GM21529 (cell line): ENCODE data around the gene CLIP3.
"Not testable (repeated sequence)": the region's sequence is repeated elsewhere in the genome, so short reads cannot be mapped to it uniquely, and the experiment has no call there.

Experiments used
- ATAC-seq: cut with Tn5 transposase; IDR thresholded peaks from one replicate; pipeline ENCODE4 v1.9.1; 2021; ENCODE audit not compliant: unreplicated experiment

The CLIP3 gene, protein sequence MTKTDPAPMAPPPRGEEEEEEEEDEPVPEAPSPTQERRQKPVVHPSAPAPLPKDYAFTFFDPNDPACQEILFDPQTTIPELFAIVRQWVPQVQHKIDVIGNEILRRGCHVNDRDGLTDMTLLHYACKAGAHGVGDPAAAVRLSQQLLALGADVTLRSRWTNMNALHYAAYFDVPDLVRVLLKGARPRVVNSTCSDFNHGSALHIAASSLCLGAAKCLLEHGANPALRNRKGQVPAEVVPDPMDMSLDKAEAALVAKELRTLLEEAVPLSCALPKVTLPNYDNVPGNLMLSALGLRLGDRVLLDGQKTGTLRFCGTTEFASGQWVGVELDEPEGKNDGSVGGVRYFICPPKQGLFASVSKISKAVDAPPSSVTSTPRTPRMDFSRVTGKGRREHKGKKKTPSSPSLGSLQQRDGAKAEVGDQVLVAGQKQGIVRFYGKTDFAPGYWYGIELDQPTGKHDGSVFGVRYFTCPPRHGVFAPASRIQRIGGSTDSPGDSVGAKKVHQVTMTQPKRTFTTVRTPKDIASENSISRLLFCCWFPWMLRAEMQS

DNA sequence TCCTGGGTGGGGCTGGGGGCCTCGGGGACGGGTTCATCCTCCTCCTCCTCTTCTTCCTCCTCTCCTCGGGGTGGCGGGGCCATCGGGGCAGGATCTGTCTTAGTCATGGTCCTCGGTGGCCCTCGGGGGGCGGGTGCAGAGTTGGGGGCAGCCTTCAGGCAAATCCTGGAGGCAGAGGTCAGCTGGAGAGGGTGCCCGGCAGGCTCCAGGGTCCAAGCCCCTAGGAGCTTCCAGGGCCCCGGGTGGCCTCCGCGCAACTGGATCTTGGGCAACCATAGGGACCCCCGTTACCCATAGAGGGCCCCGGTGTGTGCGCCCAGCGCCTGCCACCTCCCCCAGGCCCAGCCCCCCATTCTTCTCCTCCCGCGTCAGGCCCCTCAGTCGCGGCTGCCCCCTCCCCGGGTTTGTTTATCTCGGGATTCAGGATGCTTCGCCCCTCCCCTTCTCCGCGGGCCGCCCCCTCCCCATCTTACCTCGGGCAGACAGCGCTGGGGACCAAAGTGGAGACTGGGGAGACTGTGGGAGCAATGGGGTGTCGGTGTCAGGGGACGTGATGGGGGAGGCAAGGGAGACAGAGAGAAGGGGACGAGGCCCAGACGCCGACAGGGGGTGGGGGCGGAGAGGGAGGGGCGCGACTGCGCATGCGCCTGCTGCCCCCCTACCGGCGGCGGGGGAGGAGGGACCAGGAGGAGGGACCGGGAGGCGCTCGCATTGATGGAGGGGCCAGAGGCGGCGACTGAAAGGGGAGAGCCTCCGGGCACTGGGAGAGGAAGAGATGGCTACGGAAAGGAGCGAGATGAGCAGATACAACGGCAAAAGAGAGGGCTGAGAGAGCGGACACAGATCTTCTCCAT, at the start of gene CLIP3:
Gene CLIP3 (minus strand): TSS at position 623 of the 854 bp plus-strand sequence. CDS start 516 bp downstream, at position 107.
- ATAC-seq, result no peak

DNA sequence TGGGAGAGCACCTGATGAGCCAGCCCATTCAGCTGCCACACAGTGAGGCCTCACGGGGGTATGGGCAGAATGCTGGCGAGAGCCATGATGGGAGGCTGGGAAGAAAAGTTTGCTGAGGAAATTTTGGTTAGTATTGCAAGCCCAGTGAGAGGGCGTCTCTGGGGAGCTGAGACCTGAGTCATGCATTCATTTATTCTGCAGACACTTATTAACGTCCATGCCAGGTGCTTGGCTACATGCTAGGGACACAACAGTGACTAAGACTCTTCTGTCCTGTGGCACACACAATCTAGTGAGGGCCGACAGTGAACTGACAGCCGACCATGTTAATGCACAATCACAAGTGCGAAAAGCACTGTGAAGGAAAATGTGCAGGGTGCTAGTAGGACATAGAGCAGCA, 49.2 kb upstream of the CLIP3 start:
- no peak for ATAC-seq

DNA sequence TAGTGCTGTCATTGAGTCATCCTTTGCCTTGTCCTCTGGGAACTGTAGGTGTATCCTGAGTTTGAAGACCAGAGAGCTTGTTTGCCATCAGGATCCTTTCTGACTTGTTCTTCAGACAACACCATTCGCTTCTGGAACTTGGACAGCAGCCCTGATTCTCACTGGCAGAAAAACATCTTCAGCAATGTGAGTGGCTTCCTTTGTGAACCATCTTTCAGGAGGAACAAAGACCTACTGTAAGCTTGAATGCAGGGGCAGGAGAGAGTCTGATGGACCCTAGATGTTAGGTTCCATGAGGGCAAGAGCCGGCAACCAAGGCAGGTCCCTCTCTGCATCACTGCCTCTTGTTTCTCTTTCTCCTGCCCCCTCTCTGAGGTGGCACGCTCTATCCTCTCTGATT, 48.7 kb upstream of the CLIP3 start:
- ATAC-seq, result no peak

DNA sequence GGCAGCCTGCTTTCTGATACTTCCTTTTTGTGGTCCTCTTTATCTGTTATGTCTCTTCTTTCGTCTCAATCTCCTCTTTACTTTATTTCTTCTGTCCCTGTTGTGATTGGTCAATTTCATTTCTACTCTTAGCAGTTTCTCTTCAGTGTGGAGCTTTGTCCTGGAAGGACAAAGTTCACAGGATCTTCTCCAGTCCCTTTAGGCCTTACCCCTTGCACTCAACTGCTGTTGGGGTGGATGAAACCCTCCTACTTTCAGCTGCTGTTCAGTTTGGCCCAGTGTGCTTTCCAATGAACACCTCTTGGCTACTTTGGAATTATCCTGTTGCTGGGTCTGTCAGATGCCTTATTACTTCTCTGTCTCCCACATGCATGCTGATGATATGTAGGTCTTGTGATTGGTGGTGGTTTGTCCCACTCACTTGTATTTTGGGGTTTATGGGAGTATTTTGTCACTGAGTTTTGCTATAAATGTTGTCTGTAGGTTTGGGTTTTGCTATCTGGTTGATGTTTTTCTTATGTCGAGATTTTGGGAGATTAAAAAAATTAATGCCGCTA, 46.8 kb upstream of the CLIP3 start:
- ATAC-seq, result no peak

DNA sequence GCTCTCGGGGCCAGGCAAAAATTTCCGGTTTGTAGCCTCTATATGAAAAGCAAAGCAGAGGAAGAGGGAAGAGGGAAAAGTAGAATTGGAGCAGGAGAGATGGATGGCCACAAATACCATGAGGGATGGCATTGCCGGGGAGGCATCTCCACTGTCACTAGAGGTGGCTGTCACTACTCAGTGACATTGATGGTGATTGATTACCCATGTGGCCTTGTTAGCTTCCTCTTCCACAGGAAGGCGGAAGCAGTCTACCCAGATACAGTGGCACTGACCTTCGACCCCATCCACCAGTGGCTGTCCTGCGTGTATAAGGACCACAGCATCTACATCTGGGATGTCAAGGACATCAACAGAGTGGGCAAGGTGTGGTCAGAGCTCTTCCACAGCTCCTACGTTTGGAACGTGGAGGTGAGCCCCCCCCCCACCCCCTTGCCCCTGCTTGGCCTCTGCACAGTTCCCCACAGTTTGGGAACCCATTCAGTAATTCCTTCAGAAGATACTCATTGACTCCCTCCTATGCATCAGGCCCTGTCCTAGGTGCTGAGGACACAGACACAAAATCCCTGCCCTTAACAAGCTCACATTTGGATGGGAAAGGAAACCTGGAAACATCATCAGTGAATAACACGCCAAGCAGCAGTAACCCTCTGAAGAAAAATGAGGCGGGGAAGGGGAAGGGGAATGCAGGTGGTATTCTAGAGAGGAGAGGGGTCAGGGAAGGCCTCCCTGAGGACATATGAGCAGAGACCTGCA, 40.6 kb upstream of the CLIP3 start:
- ATAC-seq, result no peak

DNA sequence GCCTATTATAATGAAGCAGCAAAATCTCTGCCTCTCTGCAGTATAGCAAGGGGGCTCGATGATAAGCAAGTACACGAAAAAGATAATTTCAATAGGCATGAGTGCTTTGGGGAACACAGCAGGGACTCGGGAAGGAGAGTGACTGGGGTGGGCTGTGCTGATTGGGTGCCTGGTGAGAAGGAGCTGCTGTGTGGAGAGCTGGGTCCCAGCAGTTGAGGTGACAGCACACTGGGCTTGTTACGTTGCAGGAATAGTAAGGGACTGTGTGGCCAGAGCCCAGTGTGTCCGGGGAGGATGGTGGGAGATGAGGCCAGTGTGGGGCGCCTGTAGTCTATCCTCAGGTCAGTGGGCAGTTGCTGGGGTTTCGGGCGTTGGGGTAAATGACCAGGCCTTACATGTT, 39.4 kb upstream of the CLIP3 start:
- no peak for ATAC-seq

DNA sequence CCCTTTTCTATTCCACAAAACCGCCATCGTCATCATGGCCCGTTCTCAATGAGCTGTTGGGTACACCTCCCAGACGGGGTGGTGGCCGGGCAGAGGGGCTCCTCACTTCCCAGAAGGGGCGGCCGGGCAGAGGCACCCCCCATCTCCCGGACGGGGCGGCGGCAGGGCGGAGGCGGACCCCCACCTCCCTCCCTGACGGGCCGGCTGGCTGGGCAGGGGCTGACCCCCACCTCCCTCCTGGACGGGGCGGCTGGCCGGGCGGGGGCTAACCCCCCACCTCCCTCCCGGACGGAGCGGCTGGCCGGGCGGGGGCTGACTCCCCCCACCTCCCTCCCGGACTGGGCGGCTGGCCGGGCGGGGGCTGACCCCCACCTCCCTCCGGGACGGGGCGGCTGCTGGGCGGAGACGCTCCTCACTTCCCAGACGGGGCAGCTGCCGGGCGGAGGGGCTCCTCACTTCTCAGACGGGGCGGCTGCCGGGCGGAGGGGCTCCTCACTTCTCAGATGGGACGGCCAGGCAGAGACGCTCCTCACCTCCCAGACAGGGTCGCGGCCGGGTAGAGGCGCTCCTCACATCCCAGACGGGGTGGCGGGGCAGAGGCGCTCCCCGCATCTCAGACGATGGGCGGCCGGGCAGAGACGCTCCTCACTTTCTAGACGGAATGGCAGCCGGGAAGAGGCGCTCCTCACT, 36.3 kb upstream of the CLIP3 start:
- not testable (repeated sequence) for ATAC-seq

DNA sequence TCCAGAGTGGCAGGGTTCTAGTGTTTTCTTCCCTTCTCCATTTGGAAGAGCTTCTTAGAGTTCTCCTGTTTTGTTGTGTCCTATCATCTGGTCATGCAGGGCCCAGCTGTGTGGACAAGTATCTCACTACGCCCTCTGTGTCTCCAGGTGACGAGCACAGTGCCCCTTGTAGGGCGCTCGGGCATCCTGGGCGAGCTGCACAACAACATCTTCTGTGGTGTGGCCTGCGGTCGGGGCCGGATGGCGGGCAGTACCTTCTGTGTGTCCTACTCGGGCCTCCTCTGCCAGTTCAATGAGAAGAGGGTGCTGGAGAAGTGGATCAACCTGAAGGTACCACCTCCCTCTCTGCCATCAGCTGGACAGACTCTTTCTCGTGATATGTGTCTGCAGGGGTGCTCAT, 35.0 kb upstream of the CLIP3 start:
- no peak for ATAC-seq

DNA sequence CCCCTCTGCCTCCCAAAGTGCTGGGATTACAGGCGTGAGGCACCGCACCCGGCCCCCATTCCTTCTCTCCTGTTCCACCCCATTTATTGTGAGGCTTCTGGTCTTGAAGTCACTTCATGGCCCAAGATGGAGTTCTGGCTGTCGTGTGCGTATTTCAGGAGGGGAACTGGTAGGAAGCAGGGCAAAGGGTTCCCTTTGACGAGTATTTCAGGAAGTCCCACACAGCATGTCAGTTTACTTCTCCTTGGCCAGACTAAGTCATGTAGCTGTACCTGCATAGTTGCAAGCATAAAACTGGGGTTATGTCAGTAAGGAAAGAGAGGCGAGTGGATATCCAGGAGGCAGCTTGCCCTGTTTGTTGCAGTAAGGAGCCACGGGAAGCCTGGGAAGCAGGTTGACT, 32.2 kb upstream of the CLIP3 start:
- no peak for ATAC-seq

DNA sequence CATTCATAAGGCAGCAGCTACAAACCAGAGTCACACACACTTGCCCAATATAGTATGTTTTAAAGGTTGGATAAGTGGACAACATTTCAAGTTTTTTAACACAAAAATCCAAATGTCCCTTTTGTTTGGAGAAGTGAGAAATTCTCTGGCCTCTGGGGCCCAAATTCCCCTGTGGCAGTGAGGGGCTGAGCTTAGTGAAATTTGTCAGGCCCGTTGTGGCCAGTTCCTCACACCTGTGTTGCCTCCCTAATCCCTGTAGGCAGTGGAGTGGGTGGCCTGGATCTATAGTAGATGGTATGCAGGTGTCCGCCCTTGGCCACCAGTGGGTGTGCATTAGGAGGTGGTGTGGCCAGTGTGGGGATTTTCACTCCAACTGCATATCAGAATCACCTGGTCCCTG, 28.7 kb upstream of the CLIP3 start:
- no peak for ATAC-seq

DNA sequence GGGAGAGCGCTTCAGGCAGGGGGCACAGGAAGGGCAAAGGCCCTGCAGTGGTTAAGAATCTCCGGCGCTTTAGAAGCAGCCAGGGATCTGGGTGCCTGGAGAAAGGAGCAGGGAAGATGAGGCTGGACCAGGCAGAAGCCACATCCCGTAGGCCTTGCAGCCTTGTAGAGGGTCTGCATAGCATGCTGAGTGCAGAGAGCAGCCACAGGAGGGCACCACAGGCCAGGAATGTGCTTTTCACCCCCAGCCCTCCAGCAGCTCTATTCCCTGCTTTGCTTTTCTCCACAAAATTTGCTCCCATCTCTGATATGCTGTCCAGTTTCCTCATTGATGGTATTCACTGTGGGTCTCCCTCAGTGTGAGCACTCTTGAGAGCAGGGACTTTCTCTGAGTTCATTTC, 27.8 kb upstream of the CLIP3 start:
- no peak for ATAC-seq

DNA sequence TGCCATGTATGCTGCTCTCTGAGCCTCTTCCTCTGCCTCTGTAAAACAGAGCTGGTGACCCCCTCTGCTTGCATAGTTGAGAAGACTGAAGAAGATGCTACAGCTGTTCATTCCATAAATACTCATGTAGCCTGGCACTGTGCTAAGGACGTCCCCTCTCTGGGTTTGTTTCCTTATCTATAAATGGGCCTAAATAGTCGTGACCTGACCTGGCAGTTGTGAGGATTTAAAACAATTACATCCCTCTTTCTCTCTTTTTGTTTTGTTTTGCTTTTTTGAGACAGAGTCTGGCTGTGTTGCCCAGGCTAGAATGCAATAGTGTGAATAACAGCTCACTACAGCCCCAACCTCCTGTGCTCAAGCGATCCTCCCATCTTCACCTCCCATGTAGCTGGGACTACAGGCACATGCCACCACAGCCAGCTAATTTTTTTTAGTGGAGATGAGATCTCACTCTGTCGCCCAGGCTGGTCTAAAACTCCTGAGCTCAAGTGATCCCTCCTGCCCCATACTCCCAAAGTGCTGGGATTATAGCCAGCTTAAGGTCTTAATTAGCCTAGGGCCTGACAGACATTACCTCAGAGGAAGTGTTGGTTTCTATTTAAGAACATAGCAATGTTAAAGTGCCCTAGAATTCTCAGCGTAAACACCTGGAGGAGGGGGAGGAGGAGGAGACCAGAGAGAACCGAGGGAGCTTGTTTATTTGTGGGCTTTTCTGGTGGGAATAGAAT, 26.7 kb upstream of the CLIP3 start:
- ATAC-seq, result no peak

DNA sequence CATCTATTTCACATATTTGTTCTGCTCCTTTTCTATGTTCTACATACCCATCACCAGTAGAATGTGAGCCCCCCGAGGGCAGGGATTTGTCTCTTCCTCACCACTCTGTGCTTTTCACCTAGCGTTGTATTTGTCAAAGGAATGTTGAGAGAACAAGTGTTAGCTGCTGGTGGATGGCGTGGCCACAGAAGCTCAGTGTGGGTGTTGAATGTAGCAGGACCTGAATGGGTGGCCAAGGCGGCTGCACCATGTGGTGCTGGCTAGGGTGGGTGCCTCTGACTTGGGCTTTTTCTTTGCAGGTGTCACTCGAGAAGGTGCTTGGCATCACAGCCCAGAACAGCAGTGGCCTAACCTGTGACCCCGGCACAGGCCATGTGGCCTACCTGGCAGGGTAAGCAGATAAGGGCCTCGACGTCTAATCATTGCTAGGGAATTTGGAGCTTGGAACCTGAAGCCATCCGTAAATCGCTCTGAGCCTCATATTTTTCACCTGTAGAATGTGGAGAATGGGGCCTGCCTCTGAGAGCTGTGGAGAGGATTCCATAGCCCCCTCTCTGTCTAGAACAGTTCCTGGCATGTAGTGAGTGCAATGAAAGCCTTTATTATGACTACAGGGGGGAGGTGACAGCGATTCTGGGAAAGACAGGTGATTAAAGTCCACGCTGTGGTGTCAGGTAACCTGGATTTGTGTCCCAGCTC, 26.0 kb upstream of the CLIP3 start:
- no peak for ATAC-seq

DNA sequence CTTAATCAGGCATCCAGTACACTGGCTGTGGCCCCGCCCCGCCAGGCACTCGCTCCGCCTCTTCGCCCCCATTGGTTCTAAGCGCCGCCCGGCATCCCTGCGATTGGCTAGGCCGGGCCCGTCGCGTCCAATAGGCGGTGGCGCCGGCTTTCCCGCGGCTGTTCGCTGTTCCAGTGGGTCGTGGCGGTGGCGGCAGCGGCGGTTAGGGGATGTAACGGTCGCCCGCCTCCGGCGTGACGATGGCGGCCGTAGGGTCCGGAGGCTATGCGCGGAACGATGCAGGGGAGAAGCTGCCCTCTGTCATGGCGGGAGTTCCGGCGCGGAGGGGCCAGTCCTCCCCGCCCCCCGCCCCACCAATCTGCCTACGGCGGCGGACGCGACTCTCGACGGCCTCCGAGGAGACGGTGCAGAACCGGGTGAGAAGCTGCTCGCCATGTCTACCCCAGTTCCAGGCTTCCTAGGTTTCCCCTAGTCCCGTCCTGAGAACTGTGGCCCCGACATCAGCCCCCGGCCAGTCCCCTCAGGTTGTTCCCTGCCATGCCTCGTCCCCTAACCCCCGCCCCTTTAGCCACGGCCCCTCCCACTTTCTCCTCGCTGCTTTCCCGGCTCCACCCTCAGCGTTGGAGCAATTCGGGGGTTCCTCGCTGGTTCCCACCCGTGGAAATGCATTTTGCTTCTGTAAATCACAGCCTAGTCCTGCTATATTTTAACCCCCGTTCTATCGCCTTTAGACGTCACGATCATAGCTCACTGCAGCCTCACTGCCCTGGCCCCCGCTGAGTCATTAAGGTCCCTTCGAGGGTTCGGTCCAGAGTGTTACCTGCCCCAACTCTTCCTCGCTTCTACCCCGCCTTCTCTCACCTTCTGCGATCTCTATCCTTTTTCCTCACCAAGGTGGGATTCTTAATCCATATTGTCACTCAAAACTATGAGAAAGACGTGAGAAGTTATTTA, 22.3 kb upstream of the CLIP3 start, which contains the start of gene WDR62:
Gene WDR62 (plus strand): TSS at position 165 of the 954 bp plus-strand sequence. CDS start 75 bp downstream, at position 240.
- peak; percentile 70 for ATAC-seq

DNA sequence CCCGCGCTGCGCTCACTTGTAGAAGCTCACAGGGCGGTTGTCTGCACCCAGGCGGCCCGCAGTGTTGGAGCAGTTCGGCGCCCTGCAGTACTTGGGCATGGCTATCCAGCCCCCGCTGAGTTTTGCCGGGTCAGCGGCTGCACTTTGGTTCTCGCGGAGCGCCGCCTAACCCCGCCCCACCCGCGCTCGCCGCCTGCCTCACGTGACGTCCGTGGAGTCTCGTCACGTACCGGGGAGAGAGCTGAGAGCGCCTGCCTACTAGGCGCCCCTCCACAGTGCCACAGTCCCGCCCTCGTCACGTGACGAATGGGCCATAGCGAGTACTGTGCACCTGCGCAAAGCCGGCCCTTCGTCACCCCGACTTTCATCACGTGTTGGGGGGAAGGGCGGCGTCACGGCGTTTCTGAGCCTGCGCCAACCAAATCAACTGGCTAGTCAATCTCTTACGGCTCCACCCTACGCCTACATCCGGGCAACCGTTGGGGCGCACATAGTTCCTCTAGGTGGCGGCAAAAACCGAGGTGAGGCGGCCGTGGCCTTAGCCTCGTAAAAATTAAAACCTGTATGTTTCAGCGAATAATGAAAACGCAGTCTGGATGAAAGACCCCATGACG, 21.6 kb upstream of the CLIP3 start, which contains the start of gene THAP8:
Gene THAP8 (minus strand): TSS at position 167 of the 614 bp plus-strand sequence. CDS start 68 bp downstream, at position 99.
- peak; percentile 77 for ATAC-seq

DNA sequence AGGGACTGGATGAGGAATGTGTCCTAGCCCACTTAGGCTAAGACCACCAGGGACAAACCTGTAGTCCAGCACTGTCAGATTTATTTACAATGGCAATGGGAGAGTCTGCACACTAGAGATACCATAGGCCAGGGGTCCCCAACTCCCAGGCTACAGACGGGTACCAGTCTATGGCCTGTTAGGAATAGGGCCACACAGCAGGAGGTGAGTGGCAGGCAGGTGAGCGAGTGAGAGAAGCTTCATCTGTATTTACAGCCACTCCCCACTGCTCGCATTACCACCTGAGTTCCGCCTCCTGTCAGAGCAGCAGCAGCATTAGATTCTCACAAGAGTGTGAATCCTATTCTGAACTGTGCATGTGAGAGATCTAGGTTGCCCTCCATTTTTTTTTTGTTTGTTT, 19.0 kb upstream of the CLIP3 start:
- ATAC-seq, result no peak

DNA sequence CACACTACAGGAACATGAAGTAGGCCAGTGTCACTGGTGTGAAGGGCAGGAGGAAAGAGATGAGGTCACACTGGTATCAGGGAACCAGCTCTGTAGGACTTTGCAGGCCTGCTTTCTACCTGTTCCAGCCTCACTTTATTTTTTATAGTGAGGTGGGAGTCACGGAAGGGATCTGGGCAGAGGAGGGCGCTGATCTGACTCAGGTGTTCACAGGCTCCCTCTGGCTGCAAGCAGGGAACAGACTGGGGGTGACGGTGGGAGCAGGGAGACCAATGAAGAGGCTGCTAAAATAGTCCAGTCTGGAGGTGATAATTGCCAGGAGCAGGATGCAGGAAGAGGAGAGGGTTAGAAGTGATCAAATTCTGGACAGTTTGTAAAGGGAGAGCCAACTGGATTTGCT, 18.6 kb upstream of the CLIP3 start:
- ATAC-seq, result no peak
